HepG2 (cell line): ENCODE measurements around the gene PRR19. TPM values are rescaled to one million over a fixed set of nuclear protein-coding genes. Genes with fewer than 3 reads are reported as not detected.

Source experiments
- KLF9 ChIP-seq: IDR thresholded peaks from 2 replicates; pipeline ENCODE4 v1.6.1; 2016; ENCODE audit warnings: low read depth
- NR2C2 ChIP-seq: sonication (generic); formaldehyde crosslinking; IDR thresholded peaks from 2 replicates; pipeline ENCODE4 v1.4.0; 2020; ENCODE audit warnings: missing genetic modification reagents, mild to moderate bottlenecking, moderate library complexity, borderline replicate concordance
- RBFOX2 ChIP-seq: fragments of 200-400 bp; formaldehyde crosslinking; IDR thresholded peaks from 2 replicates; pipeline ENCODE4 v1.6.1; 2017; ENCODE audit warnings: low read depth, mild to moderate bottlenecking, low read length
- SNAI1 ChIP-seq: sonication (generic); formaldehyde crosslinking; IDR thresholded peaks from 2 replicates; pipeline ENCODE4 v1.5.0; 2020; ENCODE audit warnings: mild to moderate bottlenecking, missing genetic modification reagents, borderline replicate concordance
- ZNF136 ChIP-seq: sonication (generic); formaldehyde crosslinking; IDR thresholded peaks from 2 replicates; pipeline ENCODE4 v1.8.1; 2022; ENCODE audit warnings: low read depth, mild to moderate bottlenecking, moderate library complexity, missing genetic modification reagents
- ZNF773 ChIP-seq: sonication (generic); formaldehyde crosslinking; IDR thresholded peaks from 2 replicates; pipeline ENCODE4 v1.4.0; 2020; ENCODE audit warnings: missing genetic modification reagents, borderline replicate concordance
- polyA plus RNA-seq, 8 experiments: library from polyadenylated mRNA; depleted of rRNA in 3 of 8; stranded (reverse) in 7 of 8; unstranded in 1 of 8; fragments of >200 nt; fragmentation: Illumina TruSeq in 4 of 8; extraction: Trizol in 4 of 8; gene quantifications; 2 replicates each; pipeline versions ENCODE4 v1.2.1 to v1.2.3, GENCODE V29; 2011 to 2016; ENCODE audit warnings: low read depth in 4 of 8, missing spikeins in 1 of 8, mixed read lengths in 1 of 8; ENCODE audit not compliant: insufficient read depth in 1 of 8
- total RNA-seq, 5 experiments: library from RNA; depleted of rRNA; stranded (reverse); fragments of >200 nt; fragmentation: Illumina TruSeq; extraction: Trizol; gene quantifications; 2 replicates each; pipeline ENCODE4 v1.2.3, GENCODE V29; 2016; ENCODE audit warnings: low read depth in 1 of 5
- TF ChIP-seq, protein P1 (sequence below): sonication (generic); formaldehyde crosslinking; conservative IDR thresholded peaks from 2 replicates; pipeline ENCODE4 v1.4.0; 2020; ENCODE audit warnings: missing genetic modification reagents
- TF ChIP-seq, protein P2 (sequence below): sonication (generic); formaldehyde crosslinking; IDR thresholded peaks from 2 replicates; pipeline ENCODE4; 2020; ENCODE audit warnings: missing genetic modification reagents, mild to moderate bottlenecking, borderline replicate concordance
- TF ChIP-seq, protein P3 (sequence below): sonication (generic); formaldehyde crosslinking; IDR thresholded peaks from 2 replicates; pipeline ENCODE4 v1.5.0; 2020; ENCODE audit warnings: mild to moderate bottlenecking, missing genetic modification reagents, moderate library complexity
- TF ChIP-seq, protein P4 (sequence below): sonication (generic); formaldehyde crosslinking; IDR thresholded peaks from 2 replicates; pipeline ENCODE4 v1.4.0; 2020; ENCODE audit warnings: low read depth, mild to moderate bottlenecking, missing genetic modification reagents
- TF ChIP-seq, protein P5 (sequence below): sonication (generic); formaldehyde crosslinking; IDR thresholded peaks from 2 replicates; pipeline ENCODE4 v1.4.0; 2020; ENCODE audit warnings: mild to moderate bottlenecking, missing genetic modification reagents, borderline replicate concordance
- TF ChIP-seq, protein P6 (sequence below), 2 experiments: sonication (generic) in 1 of 2; formaldehyde crosslinking in 1 of 2; IDR thresholded peaks; 2 replicates each; pipeline versions ENCODE4 v1.4.0 to v1.6.1; 2018 to 2020; ENCODE audit warnings: missing genetic modification reagents in 2 of 2, borderline replicate concordance in 1 of 2, low read depth in 1 of 2, mild to moderate bottlenecking in 1 of 2, missing biosample characterization in 1 of 2
- TF ChIP-seq, protein P7 (sequence below): sonication (generic); formaldehyde crosslinking; conservative IDR thresholded peaks from 2 replicates; pipeline ENCODE4 v1.4.0; 2020; ENCODE audit warnings: missing genetic modification reagents

PRR19 gene
- total and polyA plus RNA-seq, 2 of the 13 experiments (the other 11 are each of a cell fraction or from before 2014, with no cell fraction given): 0.21 to 0.33 TPM

DNA sequence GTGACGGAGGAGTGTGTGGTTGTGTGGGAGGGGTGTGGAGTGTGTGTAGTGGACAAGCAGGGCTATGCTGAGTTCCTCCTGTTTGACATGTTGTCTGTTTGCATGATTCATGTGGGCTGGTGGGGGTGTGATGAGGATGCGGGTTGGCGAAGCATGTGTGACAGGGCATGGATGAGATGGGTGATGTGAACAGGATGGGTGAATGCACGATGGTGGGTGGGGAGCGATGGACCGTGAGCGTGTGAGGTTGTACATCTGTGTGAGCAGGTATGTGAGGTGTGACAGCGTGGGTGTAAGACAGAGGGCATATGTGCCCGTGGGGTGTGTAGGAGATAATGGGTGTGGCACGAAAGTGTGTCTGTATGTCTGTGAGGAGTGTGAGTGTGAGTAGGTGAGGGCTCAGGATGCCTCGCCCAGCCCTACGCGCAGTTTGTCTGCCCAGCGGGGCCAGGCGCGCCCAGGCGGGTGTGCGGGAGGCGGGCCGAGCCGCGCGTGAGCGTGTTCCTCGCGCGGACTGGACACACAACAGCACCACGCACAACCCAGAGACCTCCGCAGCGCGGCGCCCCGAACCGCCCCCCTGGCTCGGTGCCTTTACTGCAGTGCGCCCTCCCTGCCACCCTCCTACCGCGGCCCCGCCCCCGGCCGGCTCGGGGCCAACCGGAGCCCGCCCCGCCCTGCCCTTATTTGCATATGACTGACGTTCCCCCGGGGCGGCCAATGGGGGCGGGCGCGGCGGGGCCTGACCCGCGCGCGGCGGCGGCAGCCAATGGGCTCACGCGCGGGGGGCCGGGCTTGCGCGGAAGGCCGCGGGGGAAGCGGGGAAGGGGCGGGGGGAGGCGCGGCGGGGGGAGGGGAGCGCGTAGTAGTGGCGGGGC, 18.5 kb upstream of the PRR19 start (continued):
- TF ChIP-seq NR2C2 (CRISPR knock-in tag): peak; percentile 46; the same call in 1 of the 2 replicates
- TF ChIP-seq, protein P1, sequence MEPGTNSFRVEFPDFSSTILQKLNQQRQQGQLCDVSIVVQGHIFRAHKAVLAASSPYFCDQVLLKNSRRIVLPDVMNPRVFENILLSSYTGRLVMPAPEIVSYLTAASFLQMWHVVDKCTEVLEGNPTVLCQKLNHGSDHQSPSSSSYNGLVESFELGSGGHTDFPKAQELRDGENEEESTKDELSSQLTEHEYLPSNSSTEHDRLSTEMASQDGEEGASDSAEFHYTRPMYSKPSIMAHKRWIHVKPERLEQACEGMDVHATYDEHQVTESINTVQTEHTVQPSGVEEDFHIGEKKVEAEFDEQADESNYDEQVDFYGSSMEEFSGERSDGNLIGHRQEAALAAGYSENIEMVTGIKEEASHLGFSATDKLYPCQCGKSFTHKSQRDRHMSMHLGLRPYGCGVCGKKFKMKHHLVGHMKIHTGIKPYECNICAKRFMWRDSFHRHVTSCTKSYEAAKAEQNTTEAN (CRISPR knock-in tag): no peak
- no peak for TF ChIP-seq SNAI1 (CRISPR knock-in tag)
- TF ChIP-seq ZNF136: no peak
- TF ChIP-seq, protein P2, sequence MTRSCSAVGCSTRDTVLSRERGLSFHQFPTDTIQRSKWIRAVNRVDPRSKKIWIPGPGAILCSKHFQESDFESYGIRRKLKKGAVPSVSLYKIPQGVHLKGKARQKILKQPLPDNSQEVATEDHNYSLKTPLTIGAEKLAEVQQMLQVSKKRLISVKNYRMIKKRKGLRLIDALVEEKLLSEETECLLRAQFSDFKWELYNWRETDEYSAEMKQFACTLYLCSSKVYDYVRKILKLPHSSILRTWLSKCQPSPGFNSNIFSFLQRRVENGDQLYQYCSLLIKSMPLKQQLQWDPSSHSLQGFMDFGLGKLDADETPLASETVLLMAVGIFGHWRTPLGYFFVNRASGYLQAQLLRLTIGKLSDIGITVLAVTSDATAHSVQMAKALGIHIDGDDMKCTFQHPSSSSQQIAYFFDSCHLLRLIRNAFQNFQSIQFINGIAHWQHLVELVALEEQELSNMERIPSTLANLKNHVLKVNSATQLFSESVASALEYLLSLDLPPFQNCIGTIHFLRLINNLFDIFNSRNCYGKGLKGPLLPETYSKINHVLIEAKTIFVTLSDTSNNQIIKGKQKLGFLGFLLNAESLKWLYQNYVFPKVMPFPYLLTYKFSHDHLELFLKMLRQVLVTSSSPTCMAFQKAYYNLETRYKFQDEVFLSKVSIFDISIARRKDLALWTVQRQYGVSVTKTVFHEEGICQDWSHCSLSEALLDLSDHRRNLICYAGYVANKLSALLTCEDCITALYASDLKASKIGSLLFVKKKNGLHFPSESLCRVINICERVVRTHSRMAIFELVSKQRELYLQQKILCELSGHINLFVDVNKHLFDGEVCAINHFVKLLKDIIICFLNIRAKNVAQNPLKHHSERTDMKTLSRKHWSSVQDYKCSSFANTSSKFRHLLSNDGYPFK: 0 out of 2 replicates have a peak, but pooled peaks have one; percentile 13
- TF ChIP-seq, protein P3, sequence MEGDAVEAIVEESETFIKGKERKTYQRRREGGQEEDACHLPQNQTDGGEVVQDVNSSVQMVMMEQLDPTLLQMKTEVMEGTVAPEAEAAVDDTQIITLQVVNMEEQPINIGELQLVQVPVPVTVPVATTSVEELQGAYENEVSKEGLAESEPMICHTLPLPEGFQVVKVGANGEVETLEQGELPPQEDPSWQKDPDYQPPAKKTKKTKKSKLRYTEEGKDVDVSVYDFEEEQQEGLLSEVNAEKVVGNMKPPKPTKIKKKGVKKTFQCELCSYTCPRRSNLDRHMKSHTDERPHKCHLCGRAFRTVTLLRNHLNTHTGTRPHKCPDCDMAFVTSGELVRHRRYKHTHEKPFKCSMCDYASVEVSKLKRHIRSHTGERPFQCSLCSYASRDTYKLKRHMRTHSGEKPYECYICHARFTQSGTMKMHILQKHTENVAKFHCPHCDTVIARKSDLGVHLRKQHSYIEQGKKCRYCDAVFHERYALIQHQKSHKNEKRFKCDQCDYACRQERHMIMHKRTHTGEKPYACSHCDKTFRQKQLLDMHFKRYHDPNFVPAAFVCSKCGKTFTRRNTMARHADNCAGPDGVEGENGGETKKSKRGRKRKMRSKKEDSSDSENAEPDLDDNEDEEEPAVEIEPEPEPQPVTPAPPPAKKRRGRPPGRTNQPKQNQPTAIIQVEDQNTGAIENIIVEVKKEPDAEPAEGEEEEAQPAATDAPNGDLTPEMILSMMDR (CRISPR knock-in tag): peak; percentile 39
- TF ChIP-seq, protein P4, sequence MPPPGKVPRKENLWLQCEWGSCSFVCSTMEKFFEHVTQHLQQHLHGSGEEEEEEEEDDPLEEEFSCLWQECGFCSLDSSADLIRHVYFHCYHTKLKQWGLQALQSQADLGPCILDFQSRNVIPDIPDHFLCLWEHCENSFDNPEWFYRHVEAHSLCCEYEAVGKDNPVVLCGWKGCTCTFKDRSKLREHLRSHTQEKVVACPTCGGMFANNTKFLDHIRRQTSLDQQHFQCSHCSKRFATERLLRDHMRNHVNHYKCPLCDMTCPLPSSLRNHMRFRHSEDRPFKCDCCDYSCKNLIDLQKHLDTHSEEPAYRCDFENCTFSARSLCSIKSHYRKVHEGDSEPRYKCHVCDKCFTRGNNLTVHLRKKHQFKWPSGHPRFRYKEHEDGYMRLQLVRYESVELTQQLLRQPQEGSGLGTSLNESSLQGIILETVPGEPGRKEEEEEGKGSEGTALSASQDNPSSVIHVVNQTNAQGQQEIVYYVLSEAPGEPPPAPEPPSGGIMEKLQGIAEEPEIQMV (CRISPR knock-in tag): 0 out of 2 replicates have a peak, but pooled peaks have one; percentile 33
- TF ChIP-seq, protein P5, sequence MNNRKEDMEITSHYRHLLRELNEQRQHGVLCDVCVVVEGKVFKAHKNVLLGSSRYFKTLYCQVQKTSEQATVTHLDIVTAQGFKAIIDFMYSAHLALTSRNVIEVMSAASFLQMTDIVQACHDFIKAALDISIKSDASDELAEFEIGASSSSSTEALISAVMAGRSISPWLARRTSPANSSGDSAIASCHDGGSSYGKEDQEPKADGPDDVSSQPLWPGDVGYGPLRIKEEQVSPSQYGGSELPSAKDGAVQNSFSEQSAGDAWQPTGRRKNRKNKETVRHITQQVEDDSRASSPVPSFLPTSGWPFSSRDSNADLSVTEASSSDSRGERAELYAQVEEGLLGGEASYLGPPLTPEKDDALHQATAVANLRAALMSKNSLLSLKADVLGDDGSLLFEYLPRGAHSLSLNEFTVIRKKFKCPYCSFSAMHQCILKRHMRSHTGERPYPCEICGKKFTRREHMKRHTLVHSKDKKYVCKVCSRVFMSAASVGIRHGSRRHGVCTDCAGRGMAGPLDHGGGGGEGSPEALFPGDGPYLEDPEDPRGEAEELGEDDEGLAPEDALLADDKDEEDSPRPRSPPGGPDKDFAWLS (CRISPR knock-in tag): 0 out of 2 replicates have a peak, but pooled peaks have one; percentile 30
- TF ChIP-seq, protein P6, sequence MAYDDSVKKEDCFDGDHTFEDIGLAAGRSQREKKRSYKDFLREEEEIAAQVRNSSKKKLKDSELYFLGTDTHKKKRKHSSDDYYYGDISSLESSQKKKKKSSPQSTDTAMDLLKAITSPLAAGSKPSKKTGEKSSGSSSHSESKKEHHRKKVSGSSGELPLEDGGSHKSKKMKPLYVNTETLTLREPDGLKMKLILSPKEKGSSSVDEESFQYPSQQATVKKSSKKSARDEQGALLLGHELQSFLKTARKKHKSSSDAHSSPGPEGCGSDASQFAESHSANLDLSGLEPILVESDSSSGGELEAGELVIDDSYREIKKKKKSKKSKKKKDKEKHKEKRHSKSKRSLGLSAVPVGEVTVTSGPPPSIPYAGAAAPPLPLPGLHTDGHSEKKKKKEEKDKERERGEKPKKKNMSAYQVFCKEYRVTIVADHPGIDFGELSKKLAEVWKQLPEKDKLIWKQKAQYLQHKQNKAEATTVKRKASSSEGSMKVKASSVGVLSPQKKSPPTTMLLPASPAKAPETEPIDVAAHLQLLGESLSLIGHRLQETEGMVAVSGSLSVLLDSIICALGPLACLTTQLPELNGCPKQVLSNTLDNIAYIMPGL (CRISPR knock-in tag; IDR thresholded peaks at IDR 0.05; ENCODE audit: borderline replicate concordance in 1 of 2, low read depth in 1 of 2): peak in 1 of 2 experiments; percentile 55; a peak in 2 of 4 replicates
- no peak for TF ChIP-seq ZNF773 (CRISPR knock-in tag)
- TF ChIP-seq RBFOX2: peak; percentile 83
- TF ChIP-seq KLF9 (CRISPR knock-in tag): no peak
- TF ChIP-seq, protein P7, sequence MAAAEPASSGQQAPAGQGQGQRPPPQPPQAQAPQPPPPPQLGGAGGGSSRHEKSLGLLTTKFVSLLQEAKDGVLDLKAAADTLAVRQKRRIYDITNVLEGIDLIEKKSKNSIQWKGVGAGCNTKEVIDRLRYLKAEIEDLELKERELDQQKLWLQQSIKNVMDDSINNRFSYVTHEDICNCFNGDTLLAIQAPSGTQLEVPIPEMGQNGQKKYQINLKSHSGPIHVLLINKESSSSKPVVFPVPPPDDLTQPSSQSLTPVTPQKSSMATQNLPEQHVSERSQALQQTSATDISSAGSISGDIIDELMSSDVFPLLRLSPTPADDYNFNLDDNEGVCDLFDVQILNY: no peak
